Endothelial cell of umbilical vein (primary cell): Measurements from ENCODE around the gene ASB5.

Experiments used
- CTCF ChIP-seq, 2 donors: IDR thresholded peaks; 1 replicate in 1 of 2; 2 replicates in 1 of 2; pipeline ENCODE4 v1.5.1; 2011; ENCODE audit warnings: low read length in 2 of 2, mild to moderate bottlenecking in 2 of 2, moderate library complexity in 2 of 2, control low read depth in 1 of 2, inconsistent platforms in 1 of 2, low read depth in 1 of 2; ENCODE audit not compliant: insufficient read depth in 1 of 2; ENCODE audit errors: extremely low read depth in 1 of 2
- EZH2 ChIP-seq: IDR thresholded peaks from 2 replicates; pipeline ENCODE4 v1.6.1; 2012; ENCODE audit warnings: borderline replicate concordance, low read depth, mild to moderate bottlenecking, moderate library complexity, low read length, inconsistent platforms; ENCODE audit not compliant: severe bottlenecking
- JUN ChIP-seq: IDR thresholded peaks from 2 replicates; pipeline ENCODE4 v1.6.1; 2011; ENCODE audit warnings: borderline replicate concordance, low read depth; ENCODE audit not compliant: insufficient read length, insufficient read depth
- POLR2A ChIP-seq: IDR thresholded peaks from 2 replicates; pipeline ENCODE4 v1.6.1; 2012; ENCODE audit warnings: low read depth, mild to moderate bottlenecking, control low read depth, low read length
- POLR2AphosphoS5 ChIP-seq: IDR thresholded peaks from 2 replicates; pipeline ENCODE4 v1.6.1; 2012; ENCODE audit warnings: low read depth, mild to moderate bottlenecking, control low read depth, low read length, moderate library complexity; ENCODE audit not compliant: insufficient read depth
- TF ChIP-seq, protein P1 (sequence below): IDR thresholded peaks from 2 replicates; pipeline ENCODE4 v1.6.1; 2011; ENCODE audit not compliant: insufficient read depth, insufficient read length

DNA sequence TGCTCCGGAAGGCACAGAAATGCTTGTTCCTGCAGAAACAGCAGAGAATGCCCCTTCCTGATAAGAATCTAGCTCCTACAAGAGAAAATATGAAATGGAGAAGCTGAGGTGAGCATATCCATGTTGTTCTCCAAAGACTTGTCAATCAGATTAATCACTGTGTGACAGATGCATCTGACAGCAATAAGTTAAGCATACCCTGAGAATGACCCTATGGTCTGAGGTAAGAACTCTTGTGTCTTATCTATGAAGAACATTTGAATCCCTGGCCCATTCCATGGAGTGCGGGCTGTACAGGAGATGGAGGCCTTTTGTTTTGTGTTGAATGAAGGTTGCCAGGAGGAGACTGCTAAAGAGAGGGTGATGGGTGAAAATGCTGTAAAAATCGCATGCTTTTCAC lies 21.5 kb upstream of the ASB5 start:
- no peak for TF ChIP-seq CTCF (IDR thresholded peaks at IDR 0.05; ENCODE audit: extremely low read depth in 1 of 2, insufficient read depth in 1 of 2, low read depth in 1 of 2, low read length in 2 of 2)
- no peak for TF ChIP-seq POLR2A
- TF ChIP-seq EZH2, result no peak
- no peak for TF ChIP-seq POLR2AphosphoS5
- TF ChIP-seq JUN, result no peak
- TF ChIP-seq, protein P1, sequence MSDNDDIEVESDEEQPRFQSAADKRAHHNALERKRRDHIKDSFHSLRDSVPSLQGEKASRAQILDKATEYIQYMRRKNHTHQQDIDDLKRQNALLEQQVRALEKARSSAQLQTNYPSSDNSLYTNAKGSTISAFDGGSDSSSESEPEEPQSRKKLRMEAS, result no peak
